ENCODE measurements around the gene RBAK. TPM values are rescaled to one million over a fixed set of nuclear protein-coding genes. Genes with fewer than 3 reads are reported as not detected.
"Not testable (repeated sequence)": the region's sequence is repeated elsewhere in the genome, so short reads cannot be mapped to it uniquely, and the experiment has no call there.

RBAK gene
- total RNA-seq, 1 experiment from 2014 or later: 3.5 TPM

- DNase-seq (ENCODE audit: low spot score): no peak
Measured at GRCh38 chr7:5050676-5051075, 5.0 kb downstream of the RBAK start.

DNA sequence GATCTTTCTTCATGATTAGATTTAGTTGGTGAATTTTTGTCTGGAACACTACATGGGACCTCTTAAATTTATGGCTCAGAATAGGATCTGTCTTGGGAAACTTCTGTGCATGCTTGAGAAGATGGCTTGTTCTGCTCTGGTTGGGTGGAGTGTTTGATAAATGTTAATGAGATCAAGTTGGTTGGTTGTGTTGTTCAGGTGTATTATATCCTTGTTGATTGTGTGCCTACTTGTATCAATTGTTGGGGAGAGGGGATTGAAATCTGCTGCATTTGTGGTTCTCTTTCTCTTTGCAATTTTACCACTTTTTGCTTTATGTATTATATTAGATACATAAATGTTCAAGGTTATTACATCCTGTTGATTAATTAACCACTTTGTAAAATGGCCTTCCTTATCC, 6.1 kb downstream of the RBAK start:
- DNase-seq (ENCODE audit: low spot score): not testable (repeated sequence)

- no peak for DNase-seq (ENCODE audit: low spot score)
Measured at GRCh38 chr7:5053175-5053574, 7.5 kb downstream of the RBAK start.

GRCh38 chr7:5063698-5064097, 18.0 kb downstream of the RBAK start:
- no peak for DNase-seq (ENCODE audit: low spot score)

DNA sequence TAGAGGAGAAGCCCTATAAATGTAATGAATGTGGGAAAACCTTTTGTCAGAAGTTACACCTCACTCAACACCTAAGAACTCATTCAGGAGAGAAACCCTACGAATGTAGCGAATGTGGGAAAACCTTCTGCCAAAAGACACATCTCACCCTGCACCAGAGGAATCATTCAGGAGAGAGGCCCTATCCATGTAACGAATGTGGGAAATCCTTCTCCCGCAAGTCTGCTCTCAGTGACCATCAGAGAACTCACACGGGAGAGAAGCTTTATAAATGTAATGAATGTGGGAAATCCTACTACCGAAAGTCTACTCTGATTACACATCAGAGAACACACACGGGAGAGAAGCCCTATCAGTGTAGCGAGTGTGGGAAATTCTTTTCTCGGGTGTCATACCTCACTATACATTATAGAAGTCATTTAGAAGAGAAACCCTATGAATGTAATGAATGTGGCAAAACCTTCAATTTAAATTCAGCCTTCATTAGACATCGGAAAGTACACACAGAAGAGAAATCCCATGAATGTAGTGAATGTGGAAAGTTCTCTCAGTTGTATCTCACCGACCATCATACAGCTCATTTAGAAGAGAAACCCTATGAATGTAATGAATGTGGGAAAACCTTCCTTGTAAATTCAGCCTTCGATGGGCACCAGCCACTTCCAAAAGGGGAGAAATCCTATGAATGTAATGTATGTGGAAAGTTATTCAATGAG, 18.9 kb downstream of the RBAK start:
- DNase-seq (ENCODE audit: low spot score): no peak

DNA sequence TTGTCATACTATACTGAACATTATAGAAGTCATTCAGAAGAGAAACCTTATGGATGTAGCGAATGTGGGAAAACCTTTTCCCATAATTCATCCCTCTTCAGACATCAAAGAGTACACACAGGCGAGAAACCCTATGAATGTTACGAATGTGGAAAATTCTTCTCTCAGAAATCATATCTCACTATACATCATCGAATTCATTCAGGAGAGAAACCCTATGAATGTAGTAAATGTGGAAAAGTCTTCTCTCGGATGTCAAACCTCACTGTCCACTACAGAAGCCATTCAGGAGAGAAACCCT, 19.4 kb downstream of the RBAK start:
- no peak for DNase-seq (ENCODE audit: low spot score)

GRCh38 chr7:5068521-5068920, 22.9 kb downstream of the RBAK start:
- no peak for DNase-seq (ENCODE audit: low spot score)

GRCh38 chr7:5070206-5070605, 24.5 kb downstream of the RBAK start:
- DNase-seq (ENCODE audit: low spot score): no peak

GRCh38 chr7:5075187-5075586, 29.5 kb downstream of the RBAK start:
- DNase-seq (ENCODE audit: low spot score): not testable (repeated sequence)

GRCh38 chr7:5077740-5078139, 32.1 kb downstream of the RBAK start:
- no peak for DNase-seq (ENCODE audit: low spot score)

GRCh38 chr7:5082806-5083205, 37.1 kb downstream of the RBAK start:
- DNase-seq (ENCODE audit: low spot score): no peak

- no peak for DNase-seq (ENCODE audit: low spot score)
Measured at GRCh38 chr7:5083311-5083711, 37.7 kb downstream of the RBAK start.

- no peak for DNase-seq (ENCODE audit: low spot score)
Measured at GRCh38 chr7:5086256-5086655, 40.6 kb downstream of the RBAK start.

DNA sequence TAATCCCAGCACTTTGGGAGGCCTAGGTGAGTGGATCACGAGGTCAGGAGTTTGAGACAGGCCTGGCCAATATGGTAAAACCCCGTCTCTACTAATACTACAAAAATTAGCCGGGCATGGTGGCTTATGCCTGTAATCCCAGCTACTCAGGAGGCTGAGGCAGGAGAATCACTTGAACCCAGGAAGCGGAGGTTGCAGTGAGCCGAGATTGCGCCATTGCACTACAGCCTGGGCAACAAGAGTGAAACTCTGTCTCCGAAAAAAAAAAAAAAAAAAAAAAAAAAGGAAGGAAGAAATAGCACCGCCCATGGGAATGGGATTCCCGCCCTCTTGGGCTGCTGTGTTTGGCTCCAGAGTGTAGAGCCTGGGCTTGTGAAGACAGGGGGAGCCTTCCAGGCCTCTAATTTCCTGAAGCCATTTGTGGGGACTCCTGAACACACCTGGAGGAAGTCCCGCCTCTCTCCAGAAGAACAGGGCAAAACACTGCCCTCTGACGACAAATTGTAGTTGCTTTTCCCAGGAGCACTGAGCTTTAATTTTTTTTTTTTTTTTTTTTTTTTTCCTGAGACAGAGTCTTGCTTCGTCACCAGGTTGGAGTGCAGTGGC, 42.7 kb downstream of the RBAK start:
- peak; percentile 83 for DNase-seq (ENCODE audit: low spot score)

DNA sequence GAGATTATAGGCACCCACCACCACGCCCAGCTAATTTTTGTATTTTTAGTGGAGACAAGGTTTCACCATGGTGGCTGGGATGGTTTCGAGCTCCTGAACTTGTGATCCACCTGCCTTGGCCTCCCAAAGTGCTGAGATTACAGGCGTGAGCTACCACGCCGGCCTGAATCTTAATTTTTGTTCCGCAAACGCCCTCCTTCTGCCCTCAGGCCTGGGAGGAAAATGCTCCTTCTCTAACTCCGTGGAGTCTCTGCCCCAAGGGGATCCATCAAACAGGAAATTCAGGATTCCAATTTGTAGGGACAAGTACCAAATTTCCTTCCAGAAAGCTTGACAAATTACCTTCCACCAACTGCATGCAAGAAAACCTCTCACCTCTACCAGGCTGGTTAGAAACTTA, 43.2 kb downstream of the RBAK start:
- DNase-seq (ENCODE audit: low spot score): peak; percentile 26

DNA sequence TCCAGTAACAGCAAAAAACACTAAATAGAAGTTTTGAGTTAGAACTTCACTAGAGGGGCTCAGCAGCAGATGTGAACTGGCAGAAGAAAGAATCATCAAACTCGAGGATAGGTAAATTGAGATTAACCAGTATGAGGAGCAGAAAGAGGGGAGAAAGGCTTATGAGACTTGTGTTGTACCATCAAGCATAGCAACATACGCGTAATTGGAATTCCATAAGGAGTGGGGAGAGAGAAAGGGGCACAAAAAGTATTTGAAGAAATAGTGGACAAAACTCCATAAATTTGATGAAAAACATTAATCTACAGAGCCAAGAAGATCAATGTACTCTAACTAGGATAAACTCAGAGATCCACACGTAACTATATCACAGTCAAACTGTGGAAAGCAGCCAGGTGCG, 48.3 kb downstream of the RBAK start:
- DNase-seq (ENCODE audit: low spot score): no peak

DNA sequence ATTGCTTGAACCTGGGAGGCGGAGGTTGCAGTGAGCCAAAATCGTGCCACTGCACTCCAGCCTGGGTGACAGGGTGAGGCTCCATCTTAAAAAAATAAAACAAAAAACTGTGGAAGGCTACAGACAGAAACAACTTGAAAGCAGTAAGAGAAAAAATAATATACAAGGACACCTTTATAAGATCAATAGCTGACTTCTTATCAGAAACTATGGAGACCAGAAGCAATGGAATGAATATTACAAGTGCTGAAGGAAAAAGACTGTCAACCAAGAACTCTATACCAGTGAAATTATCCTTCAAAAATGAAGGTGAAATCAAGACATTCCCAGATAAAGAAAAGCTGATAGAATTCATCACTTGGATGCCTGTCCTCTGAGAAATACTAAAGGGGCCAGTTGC, 49.0 kb downstream of the RBAK start:
- DNase-seq (ENCODE audit: low spot score): no peak

DNA sequence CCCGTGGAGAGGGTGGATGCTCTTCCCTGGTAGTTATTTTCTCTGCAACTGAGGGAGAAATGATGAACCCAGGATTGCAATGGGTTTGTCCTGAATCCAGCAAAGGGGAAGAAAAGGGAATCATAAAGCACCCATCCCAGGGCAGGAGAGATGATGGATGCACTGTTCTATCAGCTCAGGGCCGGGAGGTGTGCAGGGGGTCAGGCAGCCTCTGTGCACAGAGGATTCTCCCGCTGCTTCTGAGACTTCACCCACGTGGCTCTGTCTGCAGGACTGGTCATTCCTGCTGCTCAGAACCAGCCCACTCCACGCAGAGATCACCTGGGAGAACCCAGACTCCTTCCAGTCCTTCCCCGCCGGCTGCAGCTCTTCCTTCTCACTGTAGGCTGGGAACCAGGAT, 70.7 kb downstream of the RBAK start:
- DNase-seq (ENCODE audit: low spot score): no peak

DNA sequence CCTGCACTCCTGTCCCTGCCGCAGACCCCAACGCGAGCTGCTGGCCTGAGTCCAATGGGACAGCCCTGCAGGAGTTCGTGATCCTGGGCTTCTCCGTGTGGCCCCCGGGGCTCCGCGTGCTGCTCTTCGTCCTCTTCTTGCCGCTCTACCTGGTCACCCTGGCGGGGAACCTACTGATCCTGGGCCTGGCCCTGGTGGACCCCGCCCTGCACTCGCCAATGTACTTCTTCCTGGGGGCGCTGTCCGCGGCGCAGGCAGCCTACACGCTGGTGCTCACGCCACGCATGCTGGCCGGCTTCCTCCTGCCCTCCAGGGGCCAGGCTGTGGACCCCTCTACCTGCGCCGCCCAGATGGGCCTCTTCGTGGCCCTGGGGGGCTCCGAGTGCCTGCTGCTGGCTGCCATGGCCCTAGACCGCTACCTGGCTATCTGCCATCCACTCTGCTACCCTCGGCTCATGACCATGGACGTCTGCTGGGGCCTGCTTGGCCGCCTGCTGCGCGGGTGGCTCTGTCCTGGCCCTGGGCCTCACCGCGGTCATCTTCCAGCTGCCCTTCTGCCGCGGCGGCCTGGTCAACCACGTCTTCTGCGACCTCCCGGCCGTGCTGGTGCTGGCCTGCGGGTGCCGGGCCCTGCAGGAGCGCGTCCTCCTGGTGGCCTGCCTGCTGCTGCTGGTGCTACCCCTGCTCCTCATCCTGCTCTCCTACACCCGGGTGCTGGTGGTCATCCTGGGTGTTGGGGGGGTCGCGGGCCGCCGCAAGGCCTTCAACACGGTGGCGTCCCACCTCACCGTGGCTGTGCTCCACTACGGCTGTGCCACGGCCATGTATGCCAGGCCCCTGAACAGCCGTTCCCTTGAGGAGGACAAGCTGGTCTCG, 71.7 kb downstream of the RBAK start:
- DNase-seq (ENCODE audit: low spot score): no peak
